Smooth muscle cell (in vitro differentiated cells): ENCODE results near the gene POLR3E. TPM values are rescaled to one million over a fixed set of nuclear protein-coding genes. Genes with fewer than 3 reads are reported as not detected.

Experiments
- DNase-seq: peaks from one replicate; lab custom pipeline; 2025; ENCODE audit not compliant: unreplicated experiment; lab: John Stamatoyannopoulos, UW
- H2AFZ ChIP-seq: fragments of 200-600 bp; sonication (generic); 2 replicates; pipeline ENCODE4 v1.6.0; 2016; ENCODE audit warnings: antibody characterized with exemption, low read depth, mild to moderate bottlenecking
- H3F3A ChIP-seq: fragments of 200-600 bp; sonication (generic); 2 replicates; pipeline ENCODE4 v1.6.0; 2017; ENCODE audit warnings: antibody characterized with exemption, low read depth
- H3K27ac ChIP-seq: fragments of 200-600 bp; sonication (generic); 2 replicates; pipeline ENCODE4 v1.5.1; 2016; ENCODE audit warnings: low read depth, mild to moderate bottlenecking
- H3K27me3 ChIP-seq: fragments of 200-600 bp; sonication (generic); 2 replicates; pipeline ENCODE4 v1.6.1; 2016; ENCODE audit warnings: low read depth, mild to moderate bottlenecking
- H3K36me3 ChIP-seq: fragments of 200-600 bp; sonication (generic); 2 replicates; pipeline ENCODE4 v1.5.1; 2016; ENCODE audit warnings: low read depth
- H3K4me1 ChIP-seq: fragments of 200-600 bp; sonication (generic); 2 replicates; pipeline ENCODE4 v1.5.1; 2016; ENCODE audit warnings: low read depth
- H3K4me2 ChIP-seq: fragments of 200-600 bp; sonication (generic); 2 replicates; pipeline ENCODE4 v1.6.0; 2016; ENCODE audit warnings: mild to moderate bottlenecking
- H3K4me3 ChIP-seq: fragments of 200-600 bp; sonication (generic); 2 replicates; pipeline ENCODE4 v1.5.1; 2016; ENCODE audit warnings: mild to moderate bottlenecking
- H3K79me2 ChIP-seq: fragments of 200-600 bp; sonication (generic); 2 replicates; pipeline ENCODE4 v1.6.0; 2016; ENCODE audit warnings: low read depth, mild to moderate bottlenecking
- H3K9ac ChIP-seq: fragments of 200-600 bp; sonication (generic); 2 replicates; pipeline ENCODE4 v1.6.0; 2016; ENCODE audit warnings: low read depth
- H3K9me3 ChIP-seq: fragments of 200-600 bp; sonication (generic); replicated peaks from 2 replicates; pipeline ENCODE4 v1.5.1; 2016; ENCODE audit warnings: low read depth
- H4K20me1 ChIP-seq: fragments of 200-600 bp; sonication (generic); 2 replicates; pipeline ENCODE4 v1.6.0; 2016; ENCODE audit warnings: low read depth
- WGBS: methylation state at CpG from one replicate; pipeline ENCODE4 v1.1.7; 2016; ENCODE audit warnings: low lambda C conversion rate; 5-methylcytosine and 5-hydroxymethylcytosine counted together
- polyA plus RNA-seq: library from polyadenylated mRNA; unstranded; fragments of >200 nt; fragmentation: Nextera tagmentation; extraction: Ambion mirVana; gene quantifications from 2 replicates; pipeline ENCODE4 v1.2.1, GENCODE V29; 2016
- total RNA-seq: library from RNA; depleted of rRNA; stranded (reverse); fragments of >200 nt; gene quantifications from 2 replicates; pipeline ENCODE4 v1.2.3, GENCODE V29; 2014
- TF ChIP-seq, protein P1 (sequence below): fragments of 200-600 bp; sonication (generic); IDR thresholded peaks from 2 replicates; pipeline ENCODE4 v1.5.1; 2017; ENCODE audit warnings: borderline replicate concordance, mild to moderate bottlenecking, antibody characterized with exemption; ENCODE audit not compliant: insufficient read depth, poor library complexity, severe bottlenecking

POLR3E gene
- total and polyA plus RNA-seq, 2 experiments from 2014 or later: 13.9 to 31.2 TPM

DNA sequence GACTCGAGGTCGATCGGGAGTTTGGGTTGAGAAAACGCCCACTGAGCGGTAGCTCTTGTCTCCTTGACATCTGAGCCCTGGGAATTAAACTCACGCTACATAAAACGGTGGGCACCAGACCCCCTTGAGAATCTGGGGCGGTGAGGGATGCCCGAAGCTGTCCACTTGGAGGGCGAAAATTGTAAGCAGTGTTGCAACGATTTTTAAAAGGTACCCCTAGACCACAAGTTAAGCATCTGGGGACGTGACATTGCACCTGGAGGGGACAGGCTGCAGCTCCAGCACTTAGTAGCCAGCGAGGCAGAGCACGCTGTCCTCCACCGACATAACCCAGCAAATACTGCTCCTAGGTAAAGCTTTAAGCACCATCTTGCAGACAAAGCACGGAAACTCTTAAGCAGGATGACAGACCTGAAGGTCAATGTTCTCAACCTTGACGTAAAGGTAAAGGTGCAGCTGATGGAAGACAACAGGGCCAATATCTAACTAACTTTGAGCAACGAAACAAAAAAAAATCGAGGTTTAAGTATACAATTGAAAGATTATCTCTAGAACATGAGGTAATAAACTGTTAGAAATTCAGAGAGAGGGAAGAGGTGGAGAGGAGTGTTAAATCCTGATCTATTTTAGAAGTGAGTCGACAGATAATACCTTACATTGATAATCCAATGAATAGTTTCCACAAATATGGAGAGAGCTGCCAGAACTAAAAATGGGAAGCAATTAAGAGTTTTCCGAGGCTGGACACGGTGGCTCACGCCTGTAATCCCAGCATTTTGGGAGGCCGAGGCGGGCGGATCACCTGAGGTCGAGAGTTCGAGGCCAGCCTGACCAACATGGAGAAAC, 78.1 kb downstream of the POLR3E start:
- 36% methylated on average over 28 of the region's 28 CpGs for WGBS
- peaks cover 34% of the 10 kb centered on the region for H4K20me1 ChIP-seq
- H3K4me3 ChIP-seq: peak overlapping the region; percentile 93
- peaks cover 31% of the 10 kb centered on the region for H3K4me1 ChIP-seq
- DNase-seq: no peak
- peak overlapping the region; percentile 72 for H3K27ac ChIP-seq
- TF ChIP-seq, protein P1, sequence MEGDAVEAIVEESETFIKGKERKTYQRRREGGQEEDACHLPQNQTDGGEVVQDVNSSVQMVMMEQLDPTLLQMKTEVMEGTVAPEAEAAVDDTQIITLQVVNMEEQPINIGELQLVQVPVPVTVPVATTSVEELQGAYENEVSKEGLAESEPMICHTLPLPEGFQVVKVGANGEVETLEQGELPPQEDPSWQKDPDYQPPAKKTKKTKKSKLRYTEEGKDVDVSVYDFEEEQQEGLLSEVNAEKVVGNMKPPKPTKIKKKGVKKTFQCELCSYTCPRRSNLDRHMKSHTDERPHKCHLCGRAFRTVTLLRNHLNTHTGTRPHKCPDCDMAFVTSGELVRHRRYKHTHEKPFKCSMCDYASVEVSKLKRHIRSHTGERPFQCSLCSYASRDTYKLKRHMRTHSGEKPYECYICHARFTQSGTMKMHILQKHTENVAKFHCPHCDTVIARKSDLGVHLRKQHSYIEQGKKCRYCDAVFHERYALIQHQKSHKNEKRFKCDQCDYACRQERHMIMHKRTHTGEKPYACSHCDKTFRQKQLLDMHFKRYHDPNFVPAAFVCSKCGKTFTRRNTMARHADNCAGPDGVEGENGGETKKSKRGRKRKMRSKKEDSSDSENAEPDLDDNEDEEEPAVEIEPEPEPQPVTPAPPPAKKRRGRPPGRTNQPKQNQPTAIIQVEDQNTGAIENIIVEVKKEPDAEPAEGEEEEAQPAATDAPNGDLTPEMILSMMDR: no peak
- H3K27me3 ChIP-seq: no peaks in the 10 kb centered on the region
- H3F3A ChIP-seq: peaks cover 10% of the 10 kb centered on the region
- peak overlapping the region; percentile 88 for H3K4me2 ChIP-seq
- no peaks in the 10 kb centered on the region for H3K36me3 ChIP-seq
- H3K9ac ChIP-seq: peak overlapping the region; percentile 31
- no peaks in the 10 kb centered on the region for H3K9me3 ChIP-seq
- H3K79me2 ChIP-seq: peaks cover 39% of the 10 kb centered on the region
- H2AFZ ChIP-seq: peak overlapping the region; percentile 64

GRCh38 chr16:22375963-22376640, 78.9 kb downstream of the POLR3E start:
- Histone ChIP-seq H3K4me3 (no peak overlapping the region), H3K27me3 (no peaks in the 10 kb centered on the region), H3K27ac (no peak overlapping the region), H3K4me1 (peaks cover 24% of the 10 kb centered on the region), H3K4me2 (no peak overlapping the region), H3F3A (peaks cover 9% of the 10 kb centered on the region), H3K9ac (no peak overlapping the region), H3K9me3 (no peaks in the 10 kb centered on the region), H4K20me1 (peaks cover 26% of the 10 kb centered on the region), H2AFZ (no peak overlapping the region), H3K79me2 (peaks cover 31% of the 10 kb centered on the region), H3K36me3 (no peaks in the 10 kb centered on the region)
- DNase-seq: no peak
- TF ChIP-seq, protein P1: no peak
- 95% methylated on average over 8 of the region's 8 CpGs for WGBS

- no peaks in the 10 kb centered on the region for H3K9me3 ChIP-seq
- no peak overlapping the region for H3K27ac ChIP-seq
- peaks cover 4% of the 10 kb centered on the region for H3F3A ChIP-seq
- H3K36me3 ChIP-seq: no peaks in the 10 kb centered on the region
- H3K9ac ChIP-seq: no peak overlapping the region
- no peaks in the 10 kb centered on the region for H4K20me1 ChIP-seq
- H2AFZ ChIP-seq: no peak overlapping the region
- WGBS: 95% methylated on average over 7 of the region's 7 CpGs
- H3K4me2 ChIP-seq: no peak overlapping the region
- DNase-seq: no peak
- no peaks in the 10 kb centered on the region for H3K27me3 ChIP-seq
- no peaks in the 10 kb centered on the region for H3K79me2 ChIP-seq
- no peak overlapping the region for H3K4me3 ChIP-seq
- H3K4me1 ChIP-seq: peaks cover 3% of the 10 kb centered on the region
- TF ChIP-seq, protein P1: no peak
Measured at GRCh38 chr16:22379656-22380055, 82.4 kb downstream of the POLR3E start.
